HL-60 (cell line): ENCODE measurements around the gene ETNK2.

ENCODE experiments used
- CTCF ChIP-seq: IDR thresholded peaks from one replicate; pipeline ENCODE4 v1.5.1; 2011; ENCODE audit warnings: low read length, control low read depth, inconsistent platforms; ENCODE audit not compliant: insufficient read depth
- GABPA ChIP-seq: IDR thresholded peaks from 2 replicates; pipeline ENCODE4 v1.6.1; 2012; ENCODE audit warnings: low read depth
- POLR2AphosphoS5 ChIP-seq: IDR thresholded peaks from 2 replicates; pipeline ENCODE4 v1.6.1; 2012; ENCODE audit warnings: low read depth

- no peak for TF ChIP-seq CTCF
- no peak for TF ChIP-seq GABPA
- no peak for TF ChIP-seq POLR2AphosphoS5
These were observed 15.9 kb upstream of the ETNK2 start for GRCh38 chr1:204167730-204168129.
